GM18498 (cell line): ENCODE results near the gene ATP5ME.
"Not testable (repeated sequence)": the region's sequence is repeated elsewhere in the genome, so short reads cannot be mapped to it uniquely, and the experiment has no call there.

Experiments
- ATAC-seq: cut with Tn5 transposase; IDR thresholded peaks from one replicate; pipeline ENCODE4 v1.9.1; 2021; ENCODE audit warnings: mild to moderate bottlenecking, moderate library complexity; ENCODE audit not compliant: unreplicated experiment

The ATP5ME gene

DNA sequence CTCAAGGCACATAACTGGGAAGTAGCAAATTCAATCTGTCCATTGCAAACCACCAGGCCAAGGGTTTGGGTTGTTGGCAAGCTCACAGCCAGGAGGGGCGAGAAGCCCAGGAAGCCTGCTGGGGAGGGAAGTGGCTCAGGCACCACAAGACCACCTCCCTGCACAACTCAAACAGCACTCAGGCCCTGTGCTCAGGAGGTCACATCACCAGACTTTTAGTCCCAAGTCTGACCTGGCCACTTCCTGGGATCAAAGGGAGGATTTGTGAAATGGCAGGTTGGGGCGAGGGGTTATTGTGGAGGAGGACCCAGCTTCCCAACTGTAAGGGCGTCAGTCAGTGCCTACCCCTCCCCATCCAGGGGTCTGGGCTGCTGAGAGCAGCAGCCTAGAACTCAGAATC lies 2.3 kb downstream of the ATP5ME start:
- no peak for ATAC-seq

DNA sequence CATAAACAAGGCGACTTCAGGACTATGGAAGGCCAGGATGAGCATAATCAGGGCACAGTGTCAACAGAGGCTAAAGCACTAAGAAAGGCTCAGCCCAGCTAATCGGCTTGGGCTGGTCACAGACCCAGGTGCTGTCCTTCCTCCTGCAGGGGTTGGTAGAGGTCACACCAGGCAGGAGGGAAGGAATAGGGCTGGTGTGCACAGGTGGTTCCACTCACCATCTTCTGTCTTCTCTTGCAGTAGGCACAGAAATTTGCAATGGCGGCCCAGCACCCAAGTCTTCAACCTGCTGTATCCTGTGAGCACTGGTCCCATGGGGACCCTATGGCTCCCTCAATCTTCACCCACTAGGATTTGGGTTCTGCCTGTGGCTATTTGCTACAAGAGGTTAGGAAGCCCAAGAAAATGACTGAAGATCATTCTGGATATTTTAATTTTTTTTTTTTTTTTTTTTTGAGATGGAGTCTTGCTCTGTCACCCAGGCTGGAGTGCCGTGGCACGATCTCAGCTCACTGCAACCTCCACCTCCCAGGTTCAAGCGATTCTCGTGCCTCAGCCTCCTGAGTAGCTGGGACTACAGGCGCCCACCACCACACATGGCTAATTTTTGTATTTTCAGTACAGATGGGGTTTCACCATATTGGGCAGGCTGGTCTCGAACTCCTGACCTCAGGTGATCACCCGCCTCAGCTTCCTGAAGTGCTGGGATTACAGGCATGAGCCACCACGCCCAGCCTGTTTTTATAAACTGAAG lies 4.1 kb downstream of the ATP5ME start:
- ATAC-seq = not testable (repeated sequence)

DNA sequence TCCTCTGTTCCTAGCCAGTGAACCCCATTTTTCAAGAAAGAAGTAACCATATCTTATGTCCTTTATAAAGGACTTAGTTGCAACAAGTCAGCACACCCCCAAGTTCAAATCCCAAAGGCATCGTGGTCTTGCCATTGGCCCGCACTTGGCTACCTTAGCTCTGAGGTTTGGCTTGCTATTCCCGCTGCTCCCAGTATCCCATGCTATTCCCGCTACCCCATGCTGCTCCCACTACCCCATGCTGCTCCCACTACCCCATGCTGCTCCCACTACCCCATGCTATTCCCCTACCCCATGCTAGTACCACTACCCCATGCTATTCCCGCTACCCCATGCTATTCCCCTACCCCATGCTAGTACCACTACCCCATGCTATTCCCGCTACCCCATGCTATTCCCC lies 5.9 kb downstream of the ATP5ME start:
- not testable (repeated sequence) for ATAC-seq

DNA sequence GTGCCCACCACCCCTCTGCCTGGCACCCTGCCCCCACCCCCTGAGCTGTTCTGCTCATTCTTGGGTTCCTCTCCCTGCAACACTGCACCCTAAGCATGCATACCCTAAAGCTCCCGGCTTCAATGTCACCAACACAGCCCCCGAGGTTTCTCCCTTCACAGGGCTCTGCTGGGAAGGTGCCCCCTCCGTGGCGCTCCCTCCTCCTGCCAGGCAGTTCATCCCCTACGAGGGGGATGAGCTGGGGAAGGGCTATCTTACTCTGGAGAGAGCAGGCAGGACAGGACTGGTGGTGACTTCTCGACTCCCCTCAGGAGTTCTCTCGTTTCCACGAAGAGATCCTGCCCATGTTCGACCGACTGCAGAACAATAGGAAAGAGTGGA lies 6.5 kb downstream of the ATP5ME start:
- no peak for ATAC-seq

DNA sequence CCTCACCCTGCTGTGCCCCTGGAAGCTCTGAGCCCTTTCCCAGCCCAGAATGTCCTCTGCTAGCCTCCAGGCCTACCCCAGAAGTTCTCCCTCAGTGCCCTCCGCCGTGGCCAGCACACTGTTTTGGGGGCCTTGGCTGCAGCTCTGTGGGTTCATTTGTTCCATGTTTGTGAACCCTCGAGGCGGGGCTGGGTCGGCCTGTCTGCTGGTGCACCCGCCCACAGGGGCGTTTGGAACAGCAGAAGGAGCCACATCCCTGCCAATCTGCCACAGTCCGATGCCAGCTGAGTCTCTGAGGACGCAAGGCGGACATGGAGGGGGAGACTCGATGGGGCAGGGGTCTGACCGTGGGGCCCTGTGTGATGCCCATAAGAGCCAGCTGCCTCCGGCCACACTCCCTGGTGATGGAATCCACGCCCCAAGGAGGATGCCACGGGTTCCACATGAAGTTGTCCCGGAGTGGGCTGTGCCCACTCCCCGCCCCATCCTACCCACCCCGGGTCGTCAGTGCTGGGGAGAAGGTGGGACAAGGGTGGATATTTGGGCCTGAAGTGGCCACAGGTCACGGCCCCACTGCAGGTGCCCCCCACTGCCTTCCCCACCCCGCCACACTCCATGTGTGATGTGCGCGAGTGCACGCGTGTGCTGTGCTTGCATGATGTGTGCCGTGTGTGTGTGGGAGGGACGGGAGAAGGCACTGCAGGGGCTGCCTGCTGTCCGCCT lies 7.1 kb downstream of the ATP5ME start:
- ATAC-seq = no peak

DNA sequence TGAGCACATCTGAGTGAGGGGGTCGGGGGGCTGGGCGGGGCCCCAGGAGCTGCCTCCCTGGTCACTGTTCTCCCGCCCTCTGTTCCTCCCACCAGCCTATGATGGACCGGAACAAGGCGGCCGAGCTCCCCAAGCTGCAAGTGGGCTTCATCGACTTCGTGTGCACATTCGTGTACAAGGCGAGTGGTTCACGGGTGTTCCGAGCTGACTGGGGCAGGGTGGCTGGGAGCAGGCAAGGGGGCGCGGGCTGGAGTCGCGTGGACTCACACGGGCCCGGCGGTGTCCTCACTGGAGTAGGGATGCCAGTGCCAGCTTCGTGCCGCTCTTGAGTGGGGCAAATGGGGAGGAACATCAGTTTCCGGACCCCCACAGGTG lies 7.7 kb downstream of the ATP5ME start:
- ATAC-seq = no peak

DNA sequence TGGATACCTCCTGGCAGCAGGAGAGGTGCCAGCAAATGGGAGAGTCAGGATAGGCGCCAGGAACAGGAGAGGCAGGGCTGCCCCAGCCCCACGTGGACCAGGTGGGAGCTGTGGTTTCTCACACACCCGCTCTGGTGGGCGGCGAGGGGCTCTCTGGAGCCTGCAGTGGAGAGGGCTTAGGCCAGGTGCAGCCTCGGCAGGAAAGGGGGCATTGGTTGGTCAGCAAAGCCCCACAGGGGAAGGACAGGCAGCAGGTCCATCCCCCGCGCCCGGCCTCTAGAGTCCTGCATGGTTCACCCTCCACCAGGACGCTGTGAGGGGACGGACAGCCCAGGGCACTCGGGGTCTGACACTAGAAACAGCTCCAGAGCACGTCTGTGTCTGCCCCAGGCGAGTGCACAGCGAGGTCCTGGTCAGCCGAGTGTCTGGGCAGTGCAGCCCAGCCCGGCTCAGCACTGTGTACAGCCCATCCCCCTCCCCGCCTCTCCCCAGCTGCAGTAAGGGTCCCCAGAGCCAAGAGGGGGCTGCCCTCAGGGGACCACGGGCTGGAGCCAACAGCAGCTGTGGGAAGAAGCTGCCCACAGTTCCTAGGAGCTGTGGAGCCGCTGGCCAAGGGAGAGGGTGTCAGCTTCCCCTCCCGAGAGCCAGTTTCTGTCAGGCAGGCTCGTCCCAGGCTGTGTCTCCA lies 8.2 kb downstream of the ATP5ME start:
- ATAC-seq = no peak

DNA sequence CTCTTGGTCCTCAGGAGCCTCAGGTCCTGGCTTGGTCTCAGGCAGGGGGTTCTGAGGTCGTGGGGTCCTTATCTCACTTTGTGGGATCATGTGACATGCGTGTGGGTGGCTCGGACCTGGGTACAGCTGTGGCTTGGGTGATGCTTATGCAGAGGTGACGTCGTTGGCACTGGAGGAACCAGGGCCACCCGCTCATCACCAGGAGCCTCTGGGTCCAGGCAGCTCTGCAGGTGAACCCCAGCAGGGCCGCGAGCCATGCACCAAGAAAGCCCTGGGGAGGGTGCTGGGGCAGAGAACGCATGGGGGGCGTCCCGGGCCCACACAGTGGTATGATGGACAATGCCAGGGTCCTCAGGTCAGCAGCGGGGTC lies 8.7 kb downstream of the ATP5ME start:
- ATAC-seq = no peak

DNA sequence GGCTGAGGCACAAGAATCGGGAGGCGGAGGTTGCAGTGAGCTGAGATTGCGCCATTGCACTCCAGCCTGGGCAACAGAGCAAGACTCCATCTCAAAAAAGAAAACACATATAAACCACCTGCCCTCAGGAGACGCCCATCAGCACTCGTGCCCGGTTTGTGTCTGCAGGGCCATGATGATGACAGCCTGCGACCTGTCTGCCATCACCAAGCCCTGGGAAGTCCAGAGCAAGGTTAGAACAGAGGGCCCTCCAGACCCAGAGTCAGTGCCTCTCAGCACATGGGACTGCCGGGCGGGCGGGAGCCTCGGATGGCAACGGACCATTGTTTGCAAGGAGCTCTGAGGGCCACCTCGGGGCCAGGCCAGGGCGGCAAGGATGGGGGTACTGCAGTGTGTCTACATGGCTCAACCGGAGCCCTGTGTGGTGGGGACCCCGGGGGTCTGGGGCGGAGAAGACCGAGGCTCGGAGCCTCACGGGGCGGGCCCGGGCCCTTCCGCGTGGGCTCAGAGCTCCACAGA lies 9.3 kb downstream of the ATP5ME start:
- ATAC-seq = no peak

DNA sequence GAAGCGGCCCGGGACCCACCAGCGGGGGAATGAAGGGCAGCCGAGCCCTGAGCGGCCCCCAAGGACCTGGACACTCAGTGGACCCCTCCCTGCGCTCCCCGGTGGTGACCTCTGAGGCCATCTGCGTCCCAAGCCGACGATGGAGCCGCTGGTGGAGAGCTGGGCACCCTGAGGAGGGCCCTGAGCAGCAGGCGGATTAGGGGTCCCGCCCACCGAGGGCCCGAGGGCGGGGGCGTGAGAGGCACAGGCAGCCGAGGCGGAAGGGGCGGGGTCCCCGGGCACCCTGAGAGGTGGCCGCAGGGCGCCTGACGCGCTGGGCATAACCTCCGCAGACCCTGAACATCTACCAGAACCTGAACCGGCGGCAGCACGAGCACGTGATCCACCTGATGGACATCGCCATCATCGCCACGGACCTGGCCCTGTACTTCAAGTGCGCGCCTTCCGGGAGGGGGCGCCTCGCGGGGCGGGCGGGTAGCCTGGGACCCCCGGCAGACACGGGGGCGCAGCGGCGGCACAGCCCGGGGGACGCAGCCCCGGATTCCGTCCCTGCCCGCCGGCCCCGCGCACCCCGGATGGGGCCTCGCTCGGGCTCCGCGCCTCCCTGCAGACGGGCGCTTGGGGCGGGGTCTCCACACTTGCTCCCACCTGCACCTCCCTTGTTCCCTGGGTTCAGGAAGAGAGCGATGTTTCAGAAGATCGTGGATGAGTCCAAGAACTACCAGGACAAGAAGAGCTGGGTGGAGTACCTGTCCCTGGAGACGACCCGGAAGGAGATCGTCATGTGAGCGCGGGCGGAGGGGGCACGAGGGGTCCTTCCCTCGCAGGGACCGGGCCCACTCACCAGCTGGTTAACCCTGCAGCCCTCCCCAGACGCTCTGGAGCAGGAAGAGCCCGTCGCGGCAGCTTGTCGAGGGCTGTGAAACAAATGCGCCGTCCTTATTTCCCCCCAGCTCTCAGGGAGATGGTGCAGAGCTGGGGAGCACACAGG lies 10.3 kb downstream of the ATP5ME start:
- peak; percentile 75 for ATAC-seq

DNA sequence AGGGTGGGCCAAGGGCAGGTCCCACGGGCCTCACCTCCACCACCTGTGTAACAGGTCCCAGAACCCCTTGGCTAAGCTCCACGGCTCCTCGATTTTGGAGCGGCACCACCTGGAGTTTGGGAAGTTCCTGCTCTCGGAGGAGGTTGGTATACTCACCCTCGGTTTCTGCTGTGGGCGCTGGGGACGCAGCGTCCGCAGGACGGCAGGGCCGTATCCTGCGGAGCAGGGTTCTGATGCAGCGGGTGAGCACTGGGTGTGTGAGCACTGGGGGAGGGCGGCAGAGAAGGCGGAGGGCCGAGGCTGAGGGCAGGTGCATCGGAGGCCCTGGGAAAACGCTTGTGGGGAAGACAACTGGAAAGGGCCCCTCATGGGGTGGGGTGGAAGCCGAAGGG lies 11.0 kb downstream of the ATP5ME start:
- ATAC-seq = peak; percentile 4

DNA sequence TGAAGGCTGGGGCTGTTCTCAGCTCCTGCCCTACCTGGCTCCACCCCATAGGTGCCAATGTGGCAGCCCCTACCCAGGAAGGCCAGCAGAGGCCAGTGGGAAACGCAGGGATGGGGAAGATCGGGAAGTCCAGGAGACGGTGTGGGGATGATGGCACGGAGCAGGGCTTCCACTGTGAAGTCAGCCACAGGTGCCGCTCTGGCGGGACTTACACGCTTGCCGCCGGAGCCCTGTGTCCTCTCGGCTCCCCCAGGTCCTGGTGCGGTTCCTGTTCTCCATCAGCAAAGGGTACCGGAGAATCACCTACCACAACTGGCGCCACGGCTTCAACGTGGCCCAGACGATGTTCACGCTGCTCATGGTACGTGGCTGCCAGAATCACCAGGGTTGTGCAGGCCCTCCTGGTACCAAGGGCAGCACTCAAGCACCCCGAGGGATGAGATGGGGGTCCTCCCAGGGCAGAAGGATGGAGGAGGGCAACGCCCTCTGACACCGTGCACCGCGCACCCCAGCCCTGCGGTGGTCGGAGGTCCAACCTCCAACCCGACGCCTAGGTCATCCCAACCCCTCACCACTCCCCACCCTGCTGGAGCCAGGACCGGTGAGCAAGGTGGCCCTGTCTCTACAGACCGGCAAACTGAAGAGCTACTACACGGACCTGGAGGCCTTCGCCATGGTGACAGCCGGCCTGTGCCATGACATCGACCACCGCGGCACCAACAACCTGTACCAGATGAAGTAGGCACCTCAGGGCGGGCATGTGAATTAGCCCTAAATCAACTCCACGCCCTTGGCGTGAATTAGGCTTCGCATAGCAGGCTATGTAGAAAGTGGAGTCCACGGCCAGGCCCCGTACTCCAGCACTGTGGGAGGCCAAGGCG lies 12.0 kb downstream of the ATP5ME start:
- ATAC-seq = no peak

DNA sequence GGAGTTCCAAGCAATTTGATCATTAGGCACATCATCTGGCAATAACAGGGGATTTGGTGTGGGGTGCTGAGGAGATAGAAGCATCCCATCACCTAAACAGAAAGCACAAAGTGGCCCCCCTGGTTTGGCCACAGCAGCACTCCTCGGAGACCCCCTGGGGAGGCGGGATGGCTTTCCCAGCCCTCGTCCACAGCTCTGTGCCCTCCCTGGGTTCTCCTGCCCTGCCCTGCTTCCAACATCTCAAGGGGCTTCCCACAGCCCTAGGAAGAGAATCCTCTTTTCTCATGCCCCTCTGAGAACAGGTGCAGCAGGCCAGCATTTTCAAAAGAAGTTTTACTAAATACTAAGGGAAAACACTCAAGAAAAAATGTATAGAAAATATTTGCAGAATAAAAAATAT lies 12.8 kb downstream of the ATP5ME start:
- no peak for ATAC-seq

DNA sequence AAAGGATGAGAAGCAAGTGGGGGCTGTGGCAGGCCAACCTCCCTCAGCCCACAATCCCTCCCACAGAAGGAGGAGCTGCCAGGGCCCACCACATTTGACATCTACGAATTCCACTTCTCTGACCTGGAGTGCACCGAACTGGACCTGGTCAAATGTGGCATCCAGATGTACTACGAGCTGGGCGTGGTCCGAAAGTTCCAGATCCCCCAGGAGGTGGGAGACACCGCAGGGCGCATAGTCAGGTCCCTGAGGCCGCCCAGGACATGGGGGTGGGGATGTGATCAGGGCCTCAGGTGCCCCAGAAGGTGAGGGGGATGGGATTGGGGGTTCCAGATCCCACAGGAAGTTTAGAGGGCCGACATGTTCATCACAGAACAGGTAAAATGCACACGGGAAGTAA lies 13.7 kb downstream of the ATP5ME start:
- no peak for ATAC-seq

DNA sequence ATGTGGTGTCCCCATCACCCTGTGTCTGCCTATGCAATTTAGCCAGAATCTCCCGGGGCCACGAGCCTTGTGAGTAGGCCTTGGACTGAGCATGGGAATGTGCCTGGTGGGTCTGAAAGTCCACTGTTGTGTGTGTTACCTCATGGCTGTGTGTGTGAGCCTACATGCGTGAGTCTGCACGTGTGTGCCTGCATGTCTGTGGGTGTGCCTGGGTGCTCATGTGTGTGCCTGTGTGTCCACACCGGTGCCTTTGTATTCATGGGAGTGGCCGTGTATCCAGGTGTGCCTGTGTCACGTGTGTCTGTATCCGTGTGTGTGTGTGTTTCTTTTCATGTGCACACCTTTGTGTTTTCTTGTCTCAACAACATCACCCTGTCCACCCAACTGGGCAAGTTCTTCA lies 14.2 kb downstream of the ATP5ME start:
- ATAC-seq = no peak

DNA sequence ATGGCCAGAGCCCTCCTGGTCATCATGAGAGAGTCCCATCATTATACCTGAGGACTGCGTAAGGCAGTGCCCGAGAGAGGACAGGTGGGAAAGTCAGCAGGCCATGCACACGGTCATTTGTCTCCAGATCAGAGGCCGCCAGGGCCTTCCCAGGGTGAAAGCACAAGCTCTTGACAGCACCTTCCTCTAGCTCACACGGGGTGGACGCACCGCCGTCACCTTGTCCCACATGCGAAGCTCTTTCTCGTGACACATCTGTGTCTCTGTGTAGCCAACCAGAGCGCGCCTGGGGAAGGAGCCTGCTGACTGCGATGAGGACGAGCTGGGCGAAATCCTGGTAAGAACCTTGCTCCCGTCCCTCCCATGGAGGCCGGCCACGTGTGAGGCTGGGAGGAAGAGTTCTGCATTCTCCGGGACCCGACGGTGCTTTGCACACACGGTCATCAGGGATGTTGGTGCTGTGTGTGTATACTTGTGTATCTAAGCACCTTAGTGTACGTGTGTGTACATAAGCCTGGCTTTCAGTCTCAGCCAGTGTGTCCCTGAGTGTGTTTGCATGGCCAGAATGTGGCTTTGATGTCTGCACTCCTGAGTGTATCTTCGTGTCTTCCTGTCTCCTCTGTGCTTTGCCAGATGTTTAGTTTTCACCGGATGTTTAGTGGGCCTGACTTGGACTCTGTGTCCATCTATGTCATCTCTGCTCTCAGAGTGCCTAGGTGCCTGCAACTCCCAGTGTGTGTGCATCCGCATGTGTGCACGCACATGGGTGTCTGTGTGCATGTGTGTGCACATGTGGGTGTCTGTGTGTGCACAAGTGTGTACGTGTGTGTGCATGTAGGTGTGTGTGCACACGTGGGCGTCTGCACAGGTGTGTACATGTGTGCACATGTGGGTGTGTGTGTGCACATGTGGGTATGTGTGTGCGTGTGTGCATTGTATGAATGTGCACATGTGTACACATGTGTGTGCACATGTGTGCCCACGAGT lies 15.1 kb downstream of the ATP5ME start:
- ATAC-seq = no peak

DNA sequence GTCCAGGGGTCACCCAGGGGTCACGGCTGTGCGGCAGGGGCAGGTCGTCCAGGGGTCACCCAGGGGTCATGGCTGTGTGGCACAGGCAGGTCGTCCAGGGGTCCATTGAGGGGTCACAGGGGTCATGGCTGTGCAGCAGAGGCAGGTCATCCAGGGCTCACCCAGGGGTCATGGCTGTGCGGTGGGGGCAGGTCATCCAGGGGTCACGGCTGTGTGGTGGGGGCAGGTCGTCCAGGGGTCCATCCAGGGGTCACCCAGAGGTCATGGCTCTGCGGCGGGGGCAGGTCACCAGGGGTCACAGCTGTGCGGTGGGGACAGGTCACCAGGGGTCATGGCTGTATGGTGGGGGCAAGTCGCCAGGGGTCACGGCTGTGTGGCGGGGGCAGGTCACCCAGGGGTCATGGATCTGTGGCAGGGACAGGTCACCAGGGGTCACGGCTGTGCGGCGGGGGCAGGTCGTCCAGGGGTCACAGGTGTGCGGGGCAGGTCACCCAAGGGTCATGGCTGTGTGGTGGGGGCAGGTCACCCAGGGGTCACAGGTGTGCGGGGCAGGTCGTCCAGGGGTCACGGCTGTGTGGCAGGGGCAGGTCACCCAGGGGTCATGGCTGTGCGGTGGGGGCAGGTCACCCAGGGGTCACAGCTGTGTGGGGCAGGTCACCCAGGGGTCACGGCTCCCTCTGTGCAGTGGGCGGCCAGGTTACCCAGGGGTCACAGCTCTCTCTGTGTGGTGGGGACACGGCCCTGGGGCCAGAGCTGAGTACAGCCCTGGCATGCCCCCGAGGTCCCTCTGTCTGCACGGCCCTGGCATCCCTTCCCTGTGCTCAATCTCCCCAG lies 16.0 kb downstream of the ATP5ME start:
- ATAC-seq = no peak
